PC-3 (cell line): ENCODE measurements around the gene CWF19L1. TPM values are rescaled to one million over a fixed set of nuclear protein-coding genes. Genes with fewer than 3 reads are reported as not detected.
A peak's percentile ranks its signal among the peaks of the same experiment; 100 is the strongest.

Source experiments
- ATAC-seq: fragments of 200-7000 bp; cut with Tn5 transposase; 2 replicates; pipeline ENCODE4 v1.9.1; 2020; ENCODE audit warnings: mild to moderate bottlenecking, moderate library complexity
- BruUV-seq: library from RNA; stranded (reverse); fragments of 400-500 nt; replicated peaks from 2 replicates; lab custom pipeline; 2021; lab: Mats Ljungman, UMichigan
- CTCF ChIA-PET: fragments of 300-600 bp; sonication (Branson Sonifier 250); formaldehyde crosslinking; loops from one replicate; lab custom pipeline; 2022; ENCODE audit warnings: antibody characterized with exemption; lab: Charles Lee
- POLR2A ChIA-PET: fragments of 300-600 bp; sonication (Branson Sonifier 250); formaldehyde crosslinking; loops from one replicate; lab custom pipeline; 2022; ENCODE audit warnings: antibody characterized with exemption; ENCODE audit not compliant: unreplicated experiment; lab: Charles Lee
- DNase-seq: peaks from one replicate; pipeline ENCODE4 v3.0.0-alpha.2; 2015
- H2AFZ ChIP-seq: fragments of 300-600 bp; sonication (generic); 2 replicates; pipeline ENCODE4 v1.6.0; 2016; ENCODE audit warnings: antibody characterized with exemption, low read length
- H3F3A ChIP-seq: fragments of 300-600 bp; sonication (generic); one replicate; pipeline ENCODE4 v1.6.0; 2017; ENCODE audit warnings: antibody characterized with exemption, low read length, control low read depth, mild to moderate bottlenecking; ENCODE audit not compliant: unreplicated experiment
- H3K27ac ChIP-seq: fragments of 300-600 bp; sonication (generic); 2 replicates; pipeline ENCODE4 v1.5.1; 2016; ENCODE audit warnings: mild to moderate bottlenecking, low read length
- H3K27me3 ChIP-seq: fragments of 300-600 bp; sonication (generic); 2 replicates; pipeline ENCODE4 v1.6.1; 2016; ENCODE audit warnings: low read length, mixed read lengths
- H3K36me3 ChIP-seq: fragments of 300-600 bp; sonication (generic); 2 replicates; pipeline ENCODE4 v1.6.1; 2016; ENCODE audit warnings: low read depth, mixed run types, low read length, mixed read lengths
- H3K4me1 ChIP-seq: fragments of 300-600 bp; sonication (generic); 2 replicates; pipeline ENCODE4 v1.5.1; 2016; ENCODE audit warnings: low read length; ENCODE audit not compliant: insufficient read depth
- H3K4me2 ChIP-seq: fragments of 300-600 bp; sonication (generic); 2 replicates; pipeline ENCODE4 v1.6.0; 2016; ENCODE audit warnings: low read length
- H3K4me3 ChIP-seq: fragments of 300-600 bp; sonication (generic); 2 replicates; pipeline ENCODE4 v1.5.1; 2016; ENCODE audit warnings: mild to moderate bottlenecking, low read length, mixed read lengths
- H3K79me2 ChIP-seq: fragments of 300-600 bp; sonication (generic); 2 replicates; pipeline ENCODE4 v1.6.1; 2017; ENCODE audit warnings: low read length, mixed read lengths
- H3K9ac ChIP-seq: fragments of 300-600 bp; sonication (generic); 2 replicates; pipeline ENCODE4 v1.6.0; 2016; ENCODE audit warnings: mild to moderate bottlenecking, low read length
- H3K9me2 ChIP-seq: fragments of 300-600 bp; sonication (generic); replicated peaks from 2 replicates; pipeline ENCODE4 v1.6.1; 2016; ENCODE audit warnings: mixed run types, low read length, mixed read lengths
- H3K9me3 ChIP-seq: fragments of 300-600 bp; sonication (generic); 2 replicates; pipeline ENCODE4 v1.6.1; 2016; ENCODE audit warnings: low read length, mixed read lengths
- H4K20me1 ChIP-seq: fragments of 300-600 bp; sonication (generic); 2 replicates; pipeline ENCODE4 v1.6.1; 2016; ENCODE audit warnings: low read length, mixed read lengths
- CTCF ChIP-seq: fragments of 300-600 bp; sonication (generic); conservative IDR thresholded peaks from 2 replicates; pipeline ENCODE4 v1.5.1; 2017; ENCODE audit warnings: antibody characterized with exemption, low read depth, mild to moderate bottlenecking, low read length
- EZH2 ChIP-seq: fragments of 300-600 bp; sonication (generic); IDR thresholded peaks from one replicate; pipeline ENCODE4 v1.6.1; 2017; ENCODE audit warnings: antibody characterized with exemption, mild to moderate bottlenecking, low read length; ENCODE audit not compliant: unreplicated experiment
- EZH2phosphoT487 ChIP-seq: fragments of 300-600 bp; sonication (generic); IDR thresholded peaks from 2 replicates; pipeline ENCODE4 v1.6.1; 2018; ENCODE audit warnings: mild to moderate bottlenecking, antibody characterized with exemption, low read length, borderline replicate concordance
- intact Hi-C: fragments of 100-400 bp; cut with micrococcal nuclease; formaldehyde crosslinking; loops from 2 replicates; pipeline ENCODE4 v1.9.0; 2023
- total RNA-seq: library from RNA; depleted of rRNA; stranded (reverse); fragments of >200 nt; gene quantifications from 2 replicates; pipeline ENCODE4 v1.2.3, GENCODE V29; 2014

Gene CWF19L1
- total RNA-seq, 1 experiment from 2014 or later = 31.4 TPM

- ATAC-seq (peak; percentile 25), DNase-seq (peak; percentile 28)
- intact Hi-C loops = no loop called here
- Histone ChIP-seq H3K4me2 (peak overlapping the region; percentile 94), H3K27ac (peak overlapping the region; percentile 61; the same call in 1 of the 2 replicates), H3K9me2 (no peaks in the 10 kb centered on the region), H3F3A (no peaks in the 10 kb centered on the region), H3K4me1 (peaks cover 33% of the 10 kb centered on the region), H3K79me2 (peaks cover 74% of the 10 kb centered on the region), H3K9me3 (no peaks in the 10 kb centered on the region), H3K4me3 (peak overlapping the region; percentile 83), H3K9ac (peak overlapping the region; percentile 91), H3K27me3 (no peaks in the 10 kb centered on the region), H2AFZ (peak overlapping the region; percentile 75; the same call in 1 of the 2 replicates), H3K36me3 (no peaks in the 10 kb centered on the region; the same call in 1 of the 2 replicates), H4K20me1 (no peaks in the 10 kb centered on the region)
- POLR2A ChIA-PET = no interaction called here
- TF ChIP-seq EZH2 = no peak
- no peak for TF ChIP-seq CTCF
- no peak for TF ChIP-seq EZH2phosphoT487
- CTCF ChIA-PET = no interaction called here
- BruUV-seq = no TSS peak
Measured at GRCh38 chr10:100184840-100185239, 82.6 kb downstream of the CWF19L1 start.

GRCh38 chr10:100184426-100184825 lies 83.0 kb downstream of the CWF19L1 start:
- Histone ChIP-seq H4K20me1 (no peaks in the 10 kb centered on the region), H3K9me3 (no peaks in the 10 kb centered on the region), H3K36me3 (no peaks in the 10 kb centered on the region; the same call in 1 of the 2 replicates), H3K79me2 (peaks cover 74% of the 10 kb centered on the region), H3K27me3 (no peaks in the 10 kb centered on the region), H3K9me2 (no peaks in the 10 kb centered on the region), H3K9ac (peak overlapping the region; percentile 91), H2AFZ (no peak overlapping the region), H3K4me1 (peaks cover 33% of the 10 kb centered on the region), H3K4me2 (peak overlapping the region; percentile 94), H3F3A (no peaks in the 10 kb centered on the region), H3K4me3 (peak overlapping the region; percentile 83), H3K27ac (peak overlapping the region; percentile 61; the same call in 1 of the 2 replicates)
- no TSS peak for BruUV-seq
- no peak for TF ChIP-seq CTCF
- no peak for TF ChIP-seq EZH2
- no peak for TF ChIP-seq EZH2phosphoT487
- DNase-seq = peak; percentile 44
- POLR2A ChIA-PET = no interaction called here
- intact Hi-C loops = no loop called here
- CTCF ChIA-PET = no interaction called here
- ATAC-seq = no peak

- peaks cover 27% of the 10 kb centered on the region for H3K4me1 ChIP-seq
- no peak overlapping the region for H3K9ac ChIP-seq
- no peak for TF ChIP-seq EZH2phosphoT487
- no peak for TF ChIP-seq CTCF
- no peak for TF ChIP-seq EZH2
- POLR2A ChIA-PET = no interaction called here
- H3K79me2 ChIP-seq = peaks cover 65% of the 10 kb centered on the region
- no TSS peak for BruUV-seq
- H3K4me3 ChIP-seq = peak overlapping the region; percentile 83
- peaks cover 7% of the 10 kb centered on the region; the same call in 1 of the 2 replicates for H3K36me3 ChIP-seq
- peak; percentile 51 for DNase-seq
- no peaks in the 10 kb centered on the region for H3K9me3 ChIP-seq
- no peaks in the 10 kb centered on the region for H3K9me2 ChIP-seq
- H4K20me1 ChIP-seq = no peaks in the 10 kb centered on the region
- no peak overlapping the region for H3K27ac ChIP-seq
- no peaks in the 10 kb centered on the region for H3K27me3 ChIP-seq
- CTCF ChIA-PET = no interaction called here
- H3K4me2 ChIP-seq = peak overlapping the region; percentile 94
- intact Hi-C loops = no loop called here
- H2AFZ ChIP-seq = no peak overlapping the region
- ATAC-seq = no peak
- H3F3A ChIP-seq = no peaks in the 10 kb centered on the region
Measured at GRCh38 chr10:100183481-100183880, 84.0 kb downstream of the CWF19L1 start.
